Nephron progenitor cell (in vitro differentiated cells): ENCODE data around the gene SND1.
A peak's percentile ranks its signal among the peaks of the same experiment; 100 is the strongest.

Experiments used
- DNase-seq: peaks from one replicate; pipeline ENCODE4 v3.0.0; 2021
- H3K27ac Mint-ChIP-seq: 2 replicates; pipeline ENCODE4 v1.8.0; 2021; ENCODE audit warnings: mild to moderate bottlenecking, moderate library complexity, mixed read lengths
- H3K27me3 Mint-ChIP-seq: 2 replicates; pipeline ENCODE4 v1.8.0; 2021; ENCODE audit warnings: mild to moderate bottlenecking, low read depth, mixed read lengths; ENCODE audit not compliant: poor library complexity
- H3K36me3 Mint-ChIP-seq: 2 replicates; pipeline ENCODE4 v1.8.0; 2021; ENCODE audit warnings: low read depth, mixed read lengths
- H3K4me1 Mint-ChIP-seq: 2 replicates; pipeline ENCODE4 v1.8.0; 2021; ENCODE audit warnings: mixed read lengths
- H3K4me3 Mint-ChIP-seq: 2 replicates; pipeline ENCODE4 v1.8.0; 2021; ENCODE audit warnings: mild to moderate bottlenecking, moderate library complexity, mixed read lengths
- H3K9me3 Mint-ChIP-seq: 2 replicates; pipeline ENCODE4 v1.8.0; 2021; ENCODE audit warnings: mild to moderate bottlenecking, moderate library complexity, mixed read lengths
- CTCF ChIP-seq: fragments of 200-600 bp; sonication (generic); IDR thresholded peaks from 2 replicates; pipeline ENCODE4 v1.5.0; 2021; ENCODE audit warnings: antibody characterized with exemption

SND1 gene

GRCh38 chr7:127629268-127629854 lies 22.6 kb upstream of the SND1 start:
- no peak overlapping the region for H3K27ac Mint-ChIP-seq
- H3K36me3 Mint-ChIP-seq, result no peaks in the 10 kb centered on the region
- peaks cover 41% of the 10 kb centered on the region for H3K27me3 Mint-ChIP-seq
- H3K4me1 Mint-ChIP-seq, result no peaks in the 10 kb centered on the region
- peak; percentile 50 for TF ChIP-seq CTCF
- no peak overlapping the region for H3K4me3 Mint-ChIP-seq
- H3K9me3 Mint-ChIP-seq, result peaks cover 10% of the 10 kb centered on the region
- peak; percentile 59 for DNase-seq

GRCh38 chr7:127632276-127632910 lies 19.6 kb upstream of the SND1 start:
- TF ChIP-seq CTCF, result no peak
- Mint-ChIP-seq H3K36me3 (no peaks in the 10 kb centered on the region), H3K4me1 (peaks cover 22% of the 10 kb centered on the region), H3K27ac (no peak overlapping the region), H3K27me3 (peaks cover 27% of the 10 kb centered on the region), H3K4me3 (no peak overlapping the region), H3K9me3 (peaks cover 5% of the 10 kb centered on the region)
- DNase-seq, result no peak

GRCh38 chr7:127635659-127636285 lies 16.2 kb upstream of the SND1 start:
- no peak for DNase-seq
- Mint-ChIP-seq H3K36me3 (no peaks in the 10 kb centered on the region), H3K27ac (no peak overlapping the region), H3K9me3 (peaks cover 5% of the 10 kb centered on the region), H3K27me3 (peaks cover 16% of the 10 kb centered on the region), H3K4me1 (peaks cover 22% of the 10 kb centered on the region), H3K4me3 (no peak overlapping the region)
- TF ChIP-seq CTCF, result no peak

- Mint-ChIP-seq H3K9me3 (peaks cover 5% of the 10 kb centered on the region), H3K27me3 (peaks cover 7% of the 10 kb centered on the region), H3K4me3 (no peak overlapping the region)
Measured at GRCh38 chr7:127638197-127638596, 13.8 kb upstream of the SND1 start.

GRCh38 chr7:127644484-127644883 lies 7.5 kb upstream of the SND1 start:
- Mint-ChIP-seq H3K9me3 (no peaks in the 10 kb centered on the region), H3K27me3 (no peaks in the 10 kb centered on the region), H3K36me3 (no peaks in the 10 kb centered on the region), H3K4me1 (peaks cover 7% of the 10 kb centered on the region), H3K27ac (no peak overlapping the region), H3K4me3 (no peak overlapping the region)
- DNase-seq, result no peak
- TF ChIP-seq CTCF, result no peak

More at GRCh38 chr7:127638197-127638596, 13.8 kb upstream of the SND1 start:
- Mint-ChIP-seq H3K4me1 (peaks cover 29% of the 10 kb centered on the region), H3K36me3 (no peaks in the 10 kb centered on the region), H3K27ac (no peak overlapping the region)
- no peak for TF ChIP-seq CTCF
- DNase-seq, result no peak
